ENCODE measurements around the gene FXYD1. TPM values are rescaled to one million over a fixed set of nuclear protein-coding genes. Genes with fewer than 3 reads are reported as not detected.

FXYD1 gene
- total RNA-seq, 1 experiment from 2014 or later, result not detected

DNA sequence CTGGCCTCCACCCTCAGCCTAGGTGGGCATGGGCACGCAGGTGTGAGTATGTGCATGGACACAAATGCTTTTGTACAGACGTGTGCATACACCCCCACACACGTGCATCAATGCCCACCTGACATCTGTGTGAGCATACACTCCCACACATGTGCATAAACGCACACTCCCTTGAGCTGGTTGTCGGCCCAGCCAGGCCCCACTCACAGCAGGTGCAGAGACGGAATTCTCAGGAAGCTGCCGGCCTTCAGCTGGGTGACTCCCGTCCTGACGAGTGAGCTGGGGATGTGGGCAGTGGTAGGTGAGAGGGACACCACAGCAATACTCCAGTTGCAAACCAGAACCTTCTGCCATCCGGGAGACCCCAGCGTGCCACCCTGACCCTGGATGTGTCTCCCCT, 4.8 kb upstream of the FXYD1 start:
- CTCF ChIA-PET, result no interaction called here
- Histone ChIP-seq H3K4me1 (ENCODE audit: control insufficient read depth, insufficient read depth, low read length) (peaks cover 5% of the 10 kb centered on the region; the same call in 1 of the 2 replicates), H3K27me3 (ENCODE audit: control insufficient read depth, insufficient read depth, low read length) (no peaks in the 10 kb centered on the region), H3K36me3 (ENCODE audit: control insufficient read depth, insufficient read depth, low read length) (no peaks in the 10 kb centered on the region), H3K27ac (ENCODE audit: low read length) (no peak overlapping the region), H3K9me3 (ENCODE audit: control insufficient read depth, insufficient read depth, low read depth, low read length) (no peaks in the 10 kb centered on the region), H3K4me3 (ENCODE audit: low read depth in 2 of 2, low read length in 2 of 2) (no peak overlapping the region)
- TF ChIP-seq TCF7L2 (IDR thresholded peaks at IDR 0.05; ENCODE audit: low read depth, low read length), result no peak
- TF ChIP-seq, protein P1, sequence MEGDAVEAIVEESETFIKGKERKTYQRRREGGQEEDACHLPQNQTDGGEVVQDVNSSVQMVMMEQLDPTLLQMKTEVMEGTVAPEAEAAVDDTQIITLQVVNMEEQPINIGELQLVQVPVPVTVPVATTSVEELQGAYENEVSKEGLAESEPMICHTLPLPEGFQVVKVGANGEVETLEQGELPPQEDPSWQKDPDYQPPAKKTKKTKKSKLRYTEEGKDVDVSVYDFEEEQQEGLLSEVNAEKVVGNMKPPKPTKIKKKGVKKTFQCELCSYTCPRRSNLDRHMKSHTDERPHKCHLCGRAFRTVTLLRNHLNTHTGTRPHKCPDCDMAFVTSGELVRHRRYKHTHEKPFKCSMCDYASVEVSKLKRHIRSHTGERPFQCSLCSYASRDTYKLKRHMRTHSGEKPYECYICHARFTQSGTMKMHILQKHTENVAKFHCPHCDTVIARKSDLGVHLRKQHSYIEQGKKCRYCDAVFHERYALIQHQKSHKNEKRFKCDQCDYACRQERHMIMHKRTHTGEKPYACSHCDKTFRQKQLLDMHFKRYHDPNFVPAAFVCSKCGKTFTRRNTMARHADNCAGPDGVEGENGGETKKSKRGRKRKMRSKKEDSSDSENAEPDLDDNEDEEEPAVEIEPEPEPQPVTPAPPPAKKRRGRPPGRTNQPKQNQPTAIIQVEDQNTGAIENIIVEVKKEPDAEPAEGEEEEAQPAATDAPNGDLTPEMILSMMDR (IDR thresholded peaks at IDR 0.05), result no peak
- no peak for TF ChIP-seq POLR2AphosphoS5 (IDR thresholded peaks at IDR 0.05; ENCODE audit: low read depth, low read length)
- TF ChIP-seq SIN3A (IDR thresholded peaks at IDR 0.05; ENCODE audit: borderline replicate concordance, insufficient read depth, low read depth, low read length), result no peak
- TF ChIP-seq, protein P2, sequence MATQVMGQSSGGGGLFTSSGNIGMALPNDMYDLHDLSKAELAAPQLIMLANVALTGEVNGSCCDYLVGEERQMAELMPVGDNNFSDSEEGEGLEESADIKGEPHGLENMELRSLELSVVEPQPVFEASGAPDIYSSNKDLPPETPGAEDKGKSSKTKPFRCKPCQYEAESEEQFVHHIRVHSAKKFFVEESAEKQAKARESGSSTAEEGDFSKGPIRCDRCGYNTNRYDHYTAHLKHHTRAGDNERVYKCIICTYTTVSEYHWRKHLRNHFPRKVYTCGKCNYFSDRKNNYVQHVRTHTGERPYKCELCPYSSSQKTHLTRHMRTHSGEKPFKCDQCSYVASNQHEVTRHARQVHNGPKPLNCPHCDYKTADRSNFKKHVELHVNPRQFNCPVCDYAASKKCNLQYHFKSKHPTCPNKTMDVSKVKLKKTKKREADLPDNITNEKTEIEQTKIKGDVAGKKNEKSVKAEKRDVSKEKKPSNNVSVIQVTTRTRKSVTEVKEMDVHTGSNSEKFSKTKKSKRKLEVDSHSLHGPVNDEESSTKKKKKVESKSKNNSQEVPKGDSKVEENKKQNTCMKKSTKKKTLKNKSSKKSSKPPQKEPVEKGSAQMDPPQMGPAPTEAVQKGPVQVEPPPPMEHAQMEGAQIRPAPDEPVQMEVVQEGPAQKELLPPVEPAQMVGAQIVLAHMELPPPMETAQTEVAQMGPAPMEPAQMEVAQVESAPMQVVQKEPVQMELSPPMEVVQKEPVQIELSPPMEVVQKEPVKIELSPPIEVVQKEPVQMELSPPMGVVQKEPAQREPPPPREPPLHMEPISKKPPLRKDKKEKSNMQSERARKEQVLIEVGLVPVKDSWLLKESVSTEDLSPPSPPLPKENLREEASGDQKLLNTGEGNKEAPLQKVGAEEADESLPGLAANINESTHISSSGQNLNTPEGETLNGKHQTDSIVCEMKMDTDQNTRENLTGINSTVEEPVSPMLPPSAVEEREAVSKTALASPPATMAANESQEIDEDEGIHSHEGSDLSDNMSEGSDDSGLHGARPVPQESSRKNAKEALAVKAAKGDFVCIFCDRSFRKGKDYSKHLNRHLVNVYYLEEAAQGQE (IDR thresholded peaks at IDR 0.05; ENCODE audit: insufficient read depth in 1 of 2, low read depth in 2 of 2, low read length in 1 of 2), result no peak
- no TSS peak for BruUV-seq (replicated peaks)
- ATAC-seq, result no peak
- in situ Hi-C loops (cut with HindIII; ENCODE audit: low pct_unique_long_range_greater_than_20kb, low sequenced_read_pairs), result no loop called here
- DNase-seq (ENCODE audit: low read depth, low spot score), result no peak
- POLR2A ChIA-PET, result no interaction called here
- intact Hi-C loops (cut with micrococcal nuclease; ENCODE audit: unreplicated experiment), result no loop called here

DNA sequence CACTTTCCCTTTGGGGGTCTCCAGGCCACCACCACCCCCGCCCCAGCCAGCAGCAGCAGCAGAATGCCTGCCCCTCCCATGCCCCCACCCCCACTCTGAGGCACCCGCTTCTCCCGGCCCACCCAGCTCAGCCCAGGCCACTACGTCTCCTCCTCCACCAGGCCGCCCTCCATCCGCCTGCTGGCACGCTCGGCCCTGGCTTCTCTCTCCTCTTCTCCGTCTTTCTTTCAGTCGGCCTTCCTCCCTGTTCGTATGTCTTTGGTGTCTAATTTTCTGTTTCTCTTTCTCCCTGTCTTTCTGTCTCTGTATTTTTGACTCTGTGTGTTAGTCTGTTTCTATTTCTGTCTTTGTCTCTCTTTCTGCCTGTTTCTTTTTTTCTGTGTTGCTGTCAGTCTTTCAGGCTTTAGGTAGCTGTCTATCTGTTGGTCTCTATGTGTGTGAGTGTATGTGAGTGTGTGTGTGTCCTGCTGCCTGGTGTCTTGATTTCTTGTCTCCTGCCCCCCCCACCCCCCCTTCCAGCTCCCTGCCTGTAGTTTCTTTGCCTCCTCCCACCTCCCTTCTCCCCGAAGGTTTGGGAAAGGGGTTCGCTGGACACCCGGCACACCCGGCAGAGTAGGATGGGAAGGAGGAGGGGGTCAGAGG, 3.9 kb upstream of the FXYD1 start, which contains the start of gene LGI4:
Gene LGI4 (minus strand): TSS at position 459 of the 642 bp plus-strand sequence. CDS start 379 bp downstream, at position 80.
- no peak for ATAC-seq
- CTCF ChIA-PET, result interaction anchor here (0.6 to 1.7 kb wide), 6 partner anchors 10 to 266 kb away, joined by 3 to 7 read pairs (median 4); no protein-coding TSS in a partner anchor
- peaks cover 5% of the 10 kb centered on the region; the same call in 1 of the 2 replicates for H3K4me1 ChIP-seq (ENCODE audit: control insufficient read depth, insufficient read depth, low read length)
- no peak within 1 kb of the TSS for H3K4me3 ChIP-seq (ENCODE audit: low read depth in 2 of 2, low read length in 2 of 2)
- no peak within 1 kb of the TSS for H3K27ac ChIP-seq (ENCODE audit: low read length)
- POLR2A ChIA-PET, result no interaction called here
- BruUV-seq (replicated peaks), result no TSS peak
- H3K36me3 ChIP-seq (ENCODE audit: control insufficient read depth, insufficient read depth, low read length), result no peaks in the 10 kb centered on the region
- no peak for DNase-seq (ENCODE audit: low read depth, low spot score)
- TF ChIP-seq TCF7L2 (IDR thresholded peaks at IDR 0.05; ENCODE audit: low read depth, low read length) (no peak), SIN3A (IDR thresholded peaks at IDR 0.05; ENCODE audit: borderline replicate concordance, insufficient read depth, low read depth, low read length) (no peak), POLR2AphosphoS5 (IDR thresholded peaks at IDR 0.05; ENCODE audit: low read depth, low read length) (no peak)
- TF ChIP-seq, protein P1 (IDR thresholded peaks at IDR 0.05), result no peak
- TF ChIP-seq, protein P2 (IDR thresholded peaks at IDR 0.05; ENCODE audit: insufficient read depth in 1 of 2, low read depth in 2 of 2, low read length in 1 of 2), result no peak
- intact Hi-C loops (cut with micrococcal nuclease; ENCODE audit: unreplicated experiment) (loop anchor here (5.0 kb wide), 1 partner anchor 67 kb away; no protein-coding TSS in a partner anchor), in situ Hi-C loops (cut with HindIII; ENCODE audit: low pct_unique_long_range_greater_than_20kb, low sequenced_read_pairs) (no loop called here)
- H3K9me3 ChIP-seq (ENCODE audit: control insufficient read depth, insufficient read depth, low read depth, low read length), result no peaks in the 10 kb centered on the region
- H3K27me3 ChIP-seq (ENCODE audit: control insufficient read depth, insufficient read depth, low read length), result no peaks in the 10 kb centered on the region

Data from Panc1 (cell line).